ENCODE data around the gene HOMER1.
A peak's percentile ranks its signal among the peaks of the same experiment; 100 is the strongest.

HOMER1 gene, protein sequence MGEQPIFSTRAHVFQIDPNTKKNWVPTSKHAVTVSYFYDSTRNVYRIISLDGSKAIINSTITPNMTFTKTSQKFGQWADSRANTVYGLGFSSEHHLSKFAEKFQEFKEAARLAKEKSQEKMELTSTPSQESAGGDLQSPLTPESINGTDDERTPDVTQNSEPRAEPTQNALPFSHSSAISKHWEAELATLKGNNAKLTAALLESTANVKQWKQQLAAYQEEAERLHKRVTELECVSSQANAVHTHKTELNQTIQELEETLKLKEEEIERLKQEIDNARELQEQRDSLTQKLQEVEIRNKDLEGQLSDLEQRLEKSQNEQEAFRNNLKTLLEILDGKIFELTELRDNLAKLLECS

DNA sequence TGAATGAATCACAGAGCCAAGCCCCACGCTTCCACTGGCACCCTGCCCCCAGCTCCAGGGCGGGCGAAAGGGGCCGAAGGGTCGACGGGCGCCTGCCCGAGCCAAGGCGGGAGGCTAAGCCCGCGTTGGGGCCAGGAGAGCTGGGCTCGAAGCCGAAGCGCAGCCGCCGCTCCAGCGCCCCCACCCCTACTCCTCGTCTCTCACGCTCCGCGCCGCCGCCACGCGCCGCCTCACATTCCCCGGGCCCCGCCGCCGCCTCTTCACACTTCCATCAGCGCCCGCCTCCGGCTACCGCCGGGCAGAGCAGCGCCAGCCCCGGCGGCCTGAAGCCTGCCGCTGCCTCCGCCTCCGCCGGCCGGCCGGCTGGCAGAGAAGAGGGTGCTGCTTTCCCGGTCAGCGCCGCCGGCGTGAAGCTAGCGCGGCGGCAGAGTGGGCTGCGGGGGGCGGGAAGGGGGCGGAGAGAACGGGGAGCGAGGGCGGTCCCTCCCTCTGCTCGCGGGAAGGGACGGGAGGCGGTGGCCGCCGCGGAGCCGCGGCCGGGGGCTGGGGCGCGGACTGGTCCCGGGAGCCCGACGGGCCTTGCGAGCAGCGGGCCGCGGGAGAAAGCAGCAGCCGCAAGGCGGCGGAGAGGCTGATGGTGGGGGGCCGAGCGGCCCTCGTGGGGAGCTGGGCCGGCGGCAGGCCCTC lies at the start of gene HOMER1:
HOMER1 (minus strand) TSS at position 431 of the 687 bp plus-strand sequence. CDS start 1,360 bp downstream, outside the sequence.
- DNase-seq (ENCODE audit: low spot score in 2 of 2) (peak; percentile 64 to 72), ATAC-seq (ENCODE audit: low read depth) (peak; percentile 48)
- Mint-ChIP-seq H3K4me3 (peak within 1 kb of the TSS; percentile 95), H3K4me1 (peaks cover 11% of the 10 kb centered on the region), H3K9me3 (no peaks in the 10 kb centered on the region), H3K27ac (peak within 1 kb of the TSS; percentile 96), H3K36me3 (no peaks in the 10 kb centered on the region), H3K27me3 (no peaks in the 10 kb centered on the region)

DNA sequence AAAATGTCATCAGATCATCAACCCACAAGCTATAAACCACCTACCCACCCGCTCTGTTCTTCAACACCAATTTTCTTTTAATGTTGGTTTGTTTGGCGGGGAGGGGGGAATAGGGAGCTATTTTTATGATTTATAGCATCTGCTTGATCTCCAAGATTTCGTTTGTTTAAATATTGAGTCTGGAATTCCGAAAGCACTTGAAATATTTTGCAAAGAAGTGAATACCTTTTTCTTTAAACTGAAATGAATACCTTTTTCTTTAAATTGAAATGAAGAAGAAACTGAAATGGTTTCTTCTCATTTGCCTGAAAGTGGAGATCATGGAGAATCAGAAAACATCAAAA lies 49.3 kb upstream of the HOMER1 start:
- no peak overlapping the region for H3K27ac Mint-ChIP-seq
- H3K9me3 Mint-ChIP-seq = no peaks in the 10 kb centered on the region
- no peak overlapping the region for H3K4me3 Mint-ChIP-seq
- DNase-seq (ENCODE audit: low spot score in 2 of 2) (no peak), ATAC-seq (ENCODE audit: low read depth) (no peak)
- H3K4me1 Mint-ChIP-seq = peaks cover 3% of the 10 kb centered on the region
- peaks cover 6% of the 10 kb centered on the region for H3K27me3 Mint-ChIP-seq
- no peaks in the 10 kb centered on the region for H3K36me3 Mint-ChIP-seq

GRCh38 chr5:79562351-79563246 lies 48.7 kb upstream of the HOMER1 start:
- H3K4me1 Mint-ChIP-seq = peaks cover 3% of the 10 kb centered on the region
- H3K27ac Mint-ChIP-seq = no peak overlapping the region
- no peaks in the 10 kb centered on the region for H3K9me3 Mint-ChIP-seq
- peaks cover 6% of the 10 kb centered on the region for H3K27me3 Mint-ChIP-seq
- H3K4me3 Mint-ChIP-seq = no peak overlapping the region
- no peak for ATAC-seq (ENCODE audit: low read depth)
- no peak for DNase-seq (ENCODE audit: low spot score in 2 of 2)
- no peaks in the 10 kb centered on the region for H3K36me3 Mint-ChIP-seq

DNA sequence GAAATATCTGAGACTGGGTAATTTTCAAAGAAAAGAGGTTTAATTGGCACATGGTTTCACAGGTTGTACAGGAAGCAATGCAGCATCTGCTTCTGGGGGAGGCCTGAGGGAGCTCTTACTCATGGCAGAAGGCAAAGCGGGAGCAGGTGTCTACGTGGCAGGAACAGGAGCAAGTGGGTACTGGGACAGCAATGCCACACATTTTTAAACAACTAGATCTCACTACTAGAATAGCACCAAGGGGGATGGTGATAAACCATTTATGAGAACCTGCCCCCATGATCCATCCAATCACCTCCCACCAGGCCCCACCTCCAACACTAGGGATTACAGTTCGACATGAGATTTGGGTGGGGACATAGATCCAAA lies 47.6 kb upstream of the HOMER1 start:
- peaks cover 8% of the 10 kb centered on the region for H3K27me3 Mint-ChIP-seq
- no peak overlapping the region for H3K4me3 Mint-ChIP-seq
- no peak overlapping the region for H3K27ac Mint-ChIP-seq
- H3K9me3 Mint-ChIP-seq = no peaks in the 10 kb centered on the region
- no peak for ATAC-seq (ENCODE audit: low read depth)
- no peaks in the 10 kb centered on the region for H3K36me3 Mint-ChIP-seq
- H3K4me1 Mint-ChIP-seq = peaks cover 3% of the 10 kb centered on the region
- DNase-seq (ENCODE audit: low spot score in 2 of 2) = no peak

DNA sequence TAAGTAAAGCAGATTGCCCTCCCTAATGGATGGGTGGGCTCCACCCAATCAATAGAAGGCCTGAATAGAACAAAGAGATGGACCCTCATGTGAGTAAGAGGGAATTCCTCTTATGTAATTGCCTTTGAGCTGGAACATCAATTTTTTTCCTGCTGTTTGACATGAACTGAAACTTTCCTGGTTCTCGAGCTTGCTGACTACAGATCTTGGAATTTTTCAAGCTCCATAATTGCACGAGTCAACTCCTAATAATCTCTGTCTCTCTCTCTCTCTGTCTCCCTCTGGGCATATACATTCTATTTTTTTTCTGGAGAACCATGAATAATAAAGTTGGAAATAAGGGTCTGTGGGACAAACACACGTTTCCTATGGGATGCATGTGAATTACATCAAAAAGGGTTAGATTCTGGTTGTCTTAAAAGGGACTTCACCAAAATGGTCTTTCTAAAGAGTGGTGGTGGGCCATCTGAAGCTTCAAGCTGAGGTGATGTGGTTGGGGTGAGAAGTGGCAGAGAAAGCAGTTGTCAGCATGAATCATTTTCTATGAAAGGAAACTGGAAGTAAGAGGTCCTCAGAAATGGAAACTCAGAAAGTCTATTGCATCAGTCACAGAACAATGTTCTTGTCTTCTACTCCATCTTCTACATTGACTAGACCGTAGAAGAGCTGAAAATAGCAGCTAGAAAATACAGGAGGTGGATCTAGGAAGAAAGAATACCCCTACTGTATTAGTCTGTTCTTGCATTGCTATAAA lies 47.0 kb upstream of the HOMER1 start:
- Mint-ChIP-seq H3K27ac (no peak overlapping the region), H3K36me3 (no peaks in the 10 kb centered on the region), H3K4me1 (peaks cover 3% of the 10 kb centered on the region), H3K27me3 (peaks cover 8% of the 10 kb centered on the region), H3K4me3 (no peak overlapping the region), H3K9me3 (no peaks in the 10 kb centered on the region)
- no peak for ATAC-seq (ENCODE audit: low read depth)
- DNase-seq (ENCODE audit: low spot score in 2 of 2) = no peak

DNA sequence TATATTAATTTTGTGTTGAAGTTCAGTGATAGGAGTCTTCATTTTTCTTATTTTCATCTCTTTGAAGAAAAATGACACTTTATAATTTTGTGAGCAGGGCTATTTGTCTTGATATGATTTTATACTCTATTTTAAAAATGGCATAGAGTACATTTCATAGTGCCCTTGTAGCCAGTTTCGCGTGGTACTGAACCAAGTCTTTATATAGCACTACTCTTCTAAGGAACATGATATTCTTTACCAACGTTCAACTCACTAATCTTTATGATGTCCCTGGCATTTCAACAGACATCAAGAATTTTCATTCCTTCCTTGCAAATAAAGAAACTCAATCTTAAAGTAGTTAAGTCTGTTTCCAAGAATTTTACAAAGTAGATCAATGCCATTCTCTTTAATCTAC lies 41.5 kb upstream of the HOMER1 start:
- peaks cover 1% of the 10 kb centered on the region for H3K9me3 Mint-ChIP-seq
- no peak for DNase-seq (ENCODE audit: low spot score in 2 of 2)
- no peaks in the 10 kb centered on the region for H3K4me1 Mint-ChIP-seq
- no peak overlapping the region for H3K4me3 Mint-ChIP-seq
- ATAC-seq (ENCODE audit: low read depth) = no peak
- peaks cover 6% of the 10 kb centered on the region for H3K27me3 Mint-ChIP-seq
- H3K36me3 Mint-ChIP-seq = no peaks in the 10 kb centered on the region
- no peak overlapping the region for H3K27ac Mint-ChIP-seq

DNA sequence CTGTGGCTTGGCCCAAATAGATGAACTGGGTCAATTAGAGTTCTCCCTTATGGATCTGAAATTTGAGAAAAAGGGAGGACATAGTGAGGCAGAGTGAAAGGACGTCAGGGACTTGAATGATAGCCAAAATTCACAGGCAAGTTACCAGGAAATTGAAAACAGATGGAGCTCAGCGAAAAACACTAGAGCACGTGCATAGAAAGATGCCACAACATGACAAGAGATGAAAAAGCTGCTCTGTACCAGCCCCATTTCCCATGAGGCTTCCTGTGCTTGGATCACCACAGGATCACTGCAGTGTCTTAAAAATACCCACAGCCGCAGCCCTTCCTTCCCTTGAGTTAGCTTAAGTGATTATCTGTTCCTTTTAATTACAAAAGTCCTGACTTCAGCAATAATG lies 39.0 kb upstream of the HOMER1 start:
- no peaks in the 10 kb centered on the region for H3K36me3 Mint-ChIP-seq
- no peak for ATAC-seq (ENCODE audit: low read depth)
- H3K27ac Mint-ChIP-seq = no peak overlapping the region
- no peaks in the 10 kb centered on the region for H3K4me1 Mint-ChIP-seq
- no peak for DNase-seq (ENCODE audit: low spot score in 2 of 2)
- H3K4me3 Mint-ChIP-seq = no peak overlapping the region
- peaks cover 6% of the 10 kb centered on the region for H3K27me3 Mint-ChIP-seq
- H3K9me3 Mint-ChIP-seq = peaks cover 1% of the 10 kb centered on the region

GRCh38 chr5:79547982-79548381 lies 34.0 kb upstream of the HOMER1 start:
- H3K27ac Mint-ChIP-seq = no peak overlapping the region
- H3K4me1 Mint-ChIP-seq = no peaks in the 10 kb centered on the region
- ATAC-seq (ENCODE audit: low read depth) = no peak
- peaks cover 6% of the 10 kb centered on the region for H3K27me3 Mint-ChIP-seq
- no peaks in the 10 kb centered on the region for H3K36me3 Mint-ChIP-seq
- no peak overlapping the region for H3K4me3 Mint-ChIP-seq
- peaks cover 1% of the 10 kb centered on the region for H3K9me3 Mint-ChIP-seq
- DNase-seq (ENCODE audit: low spot score in 2 of 2) = no peak

DNA sequence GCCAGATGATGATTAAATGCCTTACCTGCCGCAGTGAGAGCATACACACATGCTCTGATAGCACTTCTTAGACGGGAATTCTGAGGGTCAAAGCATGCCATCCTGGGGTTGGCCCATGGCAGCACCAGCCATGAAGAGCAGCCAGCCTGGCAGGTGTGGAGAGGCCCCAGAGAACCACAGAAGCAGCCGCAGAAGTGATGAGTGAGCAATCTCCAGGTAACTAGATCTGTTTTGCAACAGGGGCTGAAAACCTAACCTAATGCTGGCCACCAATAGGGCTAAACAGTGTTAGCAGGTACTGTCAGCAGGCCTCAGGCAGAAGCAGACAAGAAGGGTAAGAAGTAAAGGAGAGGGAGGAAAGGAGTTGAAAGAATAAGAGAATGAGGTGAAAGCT lies 33.5 kb upstream of the HOMER1 start:
- H3K27ac Mint-ChIP-seq = no peak overlapping the region
- DNase-seq (ENCODE audit: low spot score in 2 of 2) (no peak), ATAC-seq (ENCODE audit: low read depth) (no peak)
- no peaks in the 10 kb centered on the region for H3K36me3 Mint-ChIP-seq
- H3K4me3 Mint-ChIP-seq = no peak overlapping the region
- no peaks in the 10 kb centered on the region for H3K4me1 Mint-ChIP-seq
- H3K27me3 Mint-ChIP-seq = peaks cover 6% of the 10 kb centered on the region
- H3K9me3 Mint-ChIP-seq = peaks cover 1% of the 10 kb centered on the region

GRCh38 chr5:79546782-79547428 lies 33.0 kb upstream of the HOMER1 start:
- Mint-ChIP-seq H3K4me1 (no peaks in the 10 kb centered on the region), H3K27ac (no peak overlapping the region), H3K36me3 (no peaks in the 10 kb centered on the region), H3K9me3 (peaks cover 1% of the 10 kb centered on the region), H3K4me3 (no peak overlapping the region), H3K27me3 (peaks cover 6% of the 10 kb centered on the region)
- DNase-seq (ENCODE audit: low spot score in 2 of 2) (no peak), ATAC-seq (ENCODE audit: low read depth) (no peak)

DNA sequence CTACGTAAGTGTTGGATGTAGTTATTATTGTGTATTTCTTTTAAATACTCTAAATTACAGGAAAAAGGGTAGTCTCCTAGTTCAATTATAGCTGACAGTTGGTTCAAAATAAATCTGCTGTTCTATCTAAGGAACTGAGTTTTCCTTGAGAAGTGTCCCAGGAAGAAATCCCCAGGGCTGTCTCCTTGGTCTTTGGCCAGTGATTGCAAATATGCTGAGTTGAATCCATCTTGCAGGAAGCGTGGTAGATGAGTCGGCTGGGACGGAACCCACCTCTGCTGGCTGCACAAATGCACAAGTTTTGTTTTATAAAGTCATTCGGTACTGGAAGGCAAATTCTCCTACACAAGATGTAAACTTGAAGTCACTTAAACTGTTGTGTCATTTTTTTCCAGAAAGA lies 30.2 kb upstream of the HOMER1 start:
- Mint-ChIP-seq H3K36me3 (no peaks in the 10 kb centered on the region), H3K9me3 (no peaks in the 10 kb centered on the region), H3K27me3 (peaks cover 4% of the 10 kb centered on the region), H3K4me3 (no peak overlapping the region), H3K4me1 (no peaks in the 10 kb centered on the region), H3K27ac (no peak overlapping the region)
- DNase-seq (ENCODE audit: low spot score in 2 of 2) (no peak), ATAC-seq (ENCODE audit: low read depth) (no peak)

GRCh38 chr5:79540939-79541338 lies 27.0 kb upstream of the HOMER1 start:
- Mint-ChIP-seq H3K27me3 (peaks cover 3% of the 10 kb centered on the region), H3K4me1 (no peaks in the 10 kb centered on the region), H3K4me3 (no peak overlapping the region), H3K36me3 (no peaks in the 10 kb centered on the region), H3K9me3 (no peaks in the 10 kb centered on the region), H3K27ac (no peak overlapping the region)
- no peak for ATAC-seq (ENCODE audit: low read depth)
- DNase-seq (ENCODE audit: low spot score in 2 of 2) = no peak

- ATAC-seq (ENCODE audit: low read depth) (no peak), DNase-seq (ENCODE audit: low spot score in 2 of 2) (no peak)
- Mint-ChIP-seq H3K9me3 (no peaks in the 10 kb centered on the region), H3K4me3 (no peak overlapping the region), H3K27ac (no peak overlapping the region), H3K4me1 (no peaks in the 10 kb centered on the region), H3K27me3 (peaks cover 6% of the 10 kb centered on the region), H3K36me3 (no peaks in the 10 kb centered on the region)
Measured at GRCh38 chr5:79536193-79536906, 22.4 kb upstream of the HOMER1 start.
